Measurements from ENCODE around the gene PPP1R37.

PPP1R37 gene

DNA sequence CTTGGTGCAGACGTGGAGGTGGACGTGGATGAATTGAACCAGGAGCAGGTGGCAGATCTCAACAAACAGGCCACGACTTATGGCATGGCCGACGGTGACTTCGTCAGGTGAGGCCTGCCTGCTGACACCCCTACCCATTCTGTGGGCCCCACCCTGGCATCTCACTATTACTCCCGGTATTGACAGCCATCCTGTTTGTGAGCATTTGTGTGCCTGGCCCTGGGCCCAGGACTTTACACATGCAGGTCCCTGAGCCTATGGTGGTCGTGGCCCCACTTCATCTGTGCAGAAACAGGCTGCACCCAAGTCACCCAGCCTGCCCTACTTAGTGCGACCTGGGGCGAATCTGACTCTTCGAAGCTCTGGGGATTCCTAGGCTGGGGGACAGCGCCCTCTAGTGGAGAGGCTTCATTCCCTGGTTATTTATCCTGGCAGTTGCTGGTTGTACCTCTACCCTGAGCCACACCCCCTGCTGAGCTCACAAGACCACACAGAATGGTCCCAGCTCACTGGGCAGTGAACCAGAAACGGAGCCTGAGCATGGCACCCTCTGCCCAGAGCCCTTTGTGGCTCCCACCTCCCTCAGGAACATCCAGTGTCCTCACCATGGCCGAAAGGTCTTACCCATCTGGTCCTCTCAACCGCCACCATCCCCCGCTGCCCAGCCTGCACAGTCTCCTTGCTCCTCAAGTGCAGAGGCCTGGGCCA lies 33.6 kb upstream of the PPP1R37 start:
- TF ChIP-seq ZFP3 (CRISPR knock-in tag; IDR thresholded peaks at IDR 0.05) (no peak), CSDC2 (CRISPR knock-in tag; IDR thresholded peaks at IDR 0.05) (no peak), ISL1 (CRISPR knock-in tag; IDR thresholded peaks at IDR 0.05) (no peak), ESRRG (CRISPR knock-in tag; IDR thresholded peaks at IDR 0.05) (no peak), ZC3H10 (CRISPR knock-in tag; IDR thresholded peaks at IDR 0.05) (no peak)
- ATAC-seq = peak; percentile 86

DNA sequence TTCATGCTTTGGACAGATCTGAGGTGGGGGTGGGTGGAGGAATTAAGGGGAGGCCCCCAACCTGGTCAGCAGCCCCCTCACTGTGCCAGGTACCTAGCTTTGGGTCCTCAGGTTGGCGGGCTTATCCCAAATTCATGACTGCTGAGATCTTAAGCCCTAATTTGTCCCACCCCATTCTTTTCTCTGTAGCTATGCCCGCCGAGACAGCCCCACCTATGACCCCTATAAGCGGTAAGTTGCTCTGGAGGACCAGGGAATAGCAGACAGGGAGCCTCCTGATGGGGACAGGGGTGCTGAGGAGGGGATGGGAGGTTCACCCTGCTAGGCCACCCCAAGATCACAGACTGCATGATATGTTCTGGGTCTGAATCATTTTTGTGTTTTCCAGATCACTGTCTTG lies 31.0 kb upstream of the PPP1R37 start:
- TF ChIP-seq GLIS3 (CRISPR knock-in tag; IDR thresholded peaks at IDR 0.05) (no peak), OSR1 (CRISPR knock-in tag; IDR thresholded peaks at IDR 0.05) (no peak), ZNF70 (CRISPR knock-in tag; IDR thresholded peaks at IDR 0.05) (no peak), ZC3H10 (CRISPR knock-in tag; IDR thresholded peaks at IDR 0.05) (no peak), ISL1 (CRISPR knock-in tag; IDR thresholded peaks at IDR 0.05) (no peak), SNAI2 (CRISPR knock-in tag; IDR thresholded peaks at IDR 0.05) (no peak), CSDC2 (CRISPR knock-in tag; IDR thresholded peaks at IDR 0.05) (no peak), BACH2 (CRISPR knock-in tag; IDR thresholded peaks at IDR 0.05; ENCODE audit: borderline replicate concordance) (no peak), ESRRG (CRISPR knock-in tag; IDR thresholded peaks at IDR 0.05) (no peak), ZNF565 (CRISPR knock-in tag; conservative IDR thresholded peaks at IDR 0.05; ENCODE audit: low read depth) (no peak), ZFP3 (CRISPR knock-in tag; IDR thresholded peaks at IDR 0.05) (no peak)
- TF ChIP-seq, protein P1, sequence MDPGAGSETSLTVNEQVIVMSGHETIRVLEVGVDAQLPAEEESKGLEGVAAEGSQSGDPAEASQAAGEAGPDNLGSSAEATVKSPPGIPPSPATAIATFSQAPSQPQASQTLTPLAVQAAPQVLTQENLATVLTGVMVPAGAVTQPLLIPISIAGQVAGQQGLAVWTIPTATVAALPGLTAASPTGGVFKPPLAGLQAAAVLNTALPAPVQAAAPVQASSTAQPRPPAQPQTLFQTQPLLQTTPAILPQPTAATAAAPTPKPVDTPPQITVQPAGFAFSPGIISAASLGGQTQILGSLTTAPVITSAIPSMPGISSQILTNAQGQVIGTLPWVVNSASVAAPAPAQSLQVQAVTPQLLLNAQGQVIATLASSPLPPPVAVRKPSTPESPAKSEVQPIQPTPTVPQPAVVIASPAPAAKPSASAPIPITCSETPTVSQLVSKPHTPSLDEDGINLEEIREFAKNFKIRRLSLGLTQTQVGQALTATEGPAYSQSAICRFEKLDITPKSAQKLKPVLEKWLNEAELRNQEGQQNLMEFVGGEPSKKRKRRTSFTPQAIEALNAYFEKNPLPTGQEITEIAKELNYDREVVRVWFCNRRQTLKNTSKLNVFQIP (CRISPR knock-in tag; IDR thresholded peaks at IDR 0.05; ENCODE audit: borderline replicate concordance, low read depth) = no peak
- no peak for ATAC-seq

DNA sequence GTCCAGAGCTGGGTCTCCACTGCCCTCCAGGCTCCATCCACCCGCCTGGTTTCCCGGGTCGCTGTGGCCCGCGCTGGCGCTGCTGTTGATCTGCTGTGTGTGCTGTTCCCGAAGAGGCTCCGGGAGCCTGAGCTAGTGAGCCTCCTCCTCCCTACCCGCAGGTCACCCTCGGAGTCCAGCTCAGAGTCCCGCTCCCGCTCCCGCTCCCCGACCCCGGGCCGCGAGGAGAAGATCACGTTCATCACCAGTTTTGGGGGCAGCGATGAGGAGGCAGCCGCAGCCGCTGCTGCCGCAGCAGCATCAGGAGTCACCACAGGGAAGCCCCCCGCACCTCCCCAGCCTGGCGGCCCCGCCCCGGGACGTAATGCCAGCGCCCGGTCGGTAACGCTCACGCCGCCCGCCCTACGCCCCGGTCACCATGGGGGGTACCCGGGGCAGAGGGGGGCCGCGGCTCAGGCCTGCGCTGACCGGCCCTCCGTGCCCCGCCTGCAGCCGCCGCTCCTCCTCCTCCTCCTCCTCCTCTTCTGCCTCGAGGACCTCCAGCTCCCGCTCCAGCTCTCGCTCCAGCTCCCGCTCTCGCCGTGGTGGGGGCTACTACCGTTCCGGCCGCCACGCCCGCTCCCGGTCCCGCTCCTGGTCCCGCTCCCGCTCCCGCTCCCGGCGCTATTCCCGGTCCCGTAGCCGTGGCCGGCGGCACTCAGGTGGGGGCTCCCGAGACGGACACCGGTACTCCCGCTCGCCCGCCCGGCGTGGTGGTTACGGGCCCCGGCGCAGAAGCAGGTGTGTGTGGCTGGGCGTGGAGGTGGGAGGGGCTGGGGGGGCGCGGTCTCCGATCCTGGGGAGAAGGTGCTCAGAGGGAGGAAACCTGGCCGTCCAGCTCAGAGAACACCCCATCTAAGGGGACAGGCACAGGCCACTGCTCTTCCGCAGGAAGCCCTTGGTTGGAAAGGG lies 28.9 kb upstream of the PPP1R37 start:
- TF ChIP-seq GLIS3 (CRISPR knock-in tag; IDR thresholded peaks at IDR 0.05) = no peak
- TF ChIP-seq, protein P1 (CRISPR knock-in tag; IDR thresholded peaks at IDR 0.05; ENCODE audit: borderline replicate concordance, low read depth) = no peak
- TF ChIP-seq ZNF70 (CRISPR knock-in tag; IDR thresholded peaks at IDR 0.05) = no peak
- TF ChIP-seq, protein P2, sequence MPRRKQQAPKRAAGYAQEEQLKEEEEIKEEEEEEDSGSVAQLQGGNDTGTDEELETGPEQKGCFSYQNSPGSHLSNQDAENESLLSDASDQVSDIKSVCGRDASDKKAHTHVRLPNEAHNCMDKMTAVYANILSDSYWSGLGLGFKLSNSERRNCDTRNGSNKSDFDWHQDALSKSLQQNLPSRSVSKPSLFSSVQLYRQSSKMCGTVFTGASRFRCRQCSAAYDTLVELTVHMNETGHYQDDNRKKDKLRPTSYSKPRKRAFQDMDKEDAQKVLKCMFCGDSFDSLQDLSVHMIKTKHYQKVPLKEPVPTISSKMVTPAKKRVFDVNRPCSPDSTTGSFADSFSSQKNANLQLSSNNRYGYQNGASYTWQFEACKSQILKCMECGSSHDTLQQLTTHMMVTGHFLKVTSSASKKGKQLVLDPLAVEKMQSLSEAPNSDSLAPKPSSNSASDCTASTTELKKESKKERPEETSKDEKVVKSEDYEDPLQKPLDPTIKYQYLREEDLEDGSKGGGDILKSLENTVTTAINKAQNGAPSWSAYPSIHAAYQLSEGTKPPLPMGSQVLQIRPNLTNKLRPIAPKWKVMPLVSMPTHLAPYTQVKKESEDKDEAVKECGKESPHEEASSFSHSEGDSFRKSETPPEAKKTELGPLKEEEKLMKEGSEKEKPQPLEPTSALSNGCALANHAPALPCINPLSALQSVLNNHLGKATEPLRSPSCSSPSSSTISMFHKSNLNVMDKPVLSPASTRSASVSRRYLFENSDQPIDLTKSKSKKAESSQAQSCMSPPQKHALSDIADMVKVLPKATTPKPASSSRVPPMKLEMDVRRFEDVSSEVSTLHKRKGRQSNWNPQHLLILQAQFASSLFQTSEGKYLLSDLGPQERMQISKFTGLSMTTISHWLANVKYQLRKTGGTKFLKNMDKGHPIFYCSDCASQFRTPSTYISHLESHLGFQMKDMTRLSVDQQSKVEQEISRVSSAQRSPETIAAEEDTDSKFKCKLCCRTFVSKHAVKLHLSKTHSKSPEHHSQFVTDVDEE (CRISPR knock-in tag; IDR thresholded peaks at IDR 0.05) = no peak
- TF ChIP-seq, protein P3, sequence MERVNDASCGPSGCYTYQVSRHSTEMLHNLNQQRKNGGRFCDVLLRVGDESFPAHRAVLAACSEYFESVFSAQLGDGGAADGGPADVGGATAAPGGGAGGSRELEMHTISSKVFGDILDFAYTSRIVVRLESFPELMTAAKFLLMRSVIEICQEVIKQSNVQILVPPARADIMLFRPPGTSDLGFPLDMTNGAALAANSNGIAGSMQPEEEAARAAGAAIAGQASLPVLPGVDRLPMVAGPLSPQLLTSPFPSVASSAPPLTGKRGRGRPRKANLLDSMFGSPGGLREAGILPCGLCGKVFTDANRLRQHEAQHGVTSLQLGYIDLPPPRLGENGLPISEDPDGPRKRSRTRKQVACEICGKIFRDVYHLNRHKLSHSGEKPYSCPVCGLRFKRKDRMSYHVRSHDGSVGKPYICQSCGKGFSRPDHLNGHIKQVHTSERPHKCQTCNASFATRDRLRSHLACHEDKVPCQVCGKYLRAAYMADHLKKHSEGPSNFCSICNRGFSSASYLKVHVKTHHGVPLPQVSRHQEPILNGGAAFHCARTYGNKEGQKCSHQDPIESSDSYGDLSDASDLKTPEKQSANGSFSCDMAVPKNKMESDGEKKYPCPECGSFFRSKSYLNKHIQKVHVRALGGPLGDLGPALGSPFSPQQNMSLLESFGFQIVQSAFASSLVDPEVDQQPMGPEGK (CRISPR knock-in tag; IDR thresholded peaks at IDR 0.05; ENCODE audit: borderline replicate concordance) = no peak
- no peak for TF ChIP-seq PPARA (CRISPR knock-in tag; IDR thresholded peaks at IDR 0.05; ENCODE audit: borderline replicate concordance)
- no peak for TF ChIP-seq ZNF565 (CRISPR knock-in tag; conservative IDR thresholded peaks at IDR 0.05; ENCODE audit: low read depth)
- no peak for TF ChIP-seq TCF4 (CRISPR knock-in tag; IDR thresholded peaks at IDR 0.05; ENCODE audit: borderline replicate concordance)
- no peak for TF ChIP-seq OSR1 (CRISPR knock-in tag; IDR thresholded peaks at IDR 0.05)
- TF ChIP-seq, protein P4, sequence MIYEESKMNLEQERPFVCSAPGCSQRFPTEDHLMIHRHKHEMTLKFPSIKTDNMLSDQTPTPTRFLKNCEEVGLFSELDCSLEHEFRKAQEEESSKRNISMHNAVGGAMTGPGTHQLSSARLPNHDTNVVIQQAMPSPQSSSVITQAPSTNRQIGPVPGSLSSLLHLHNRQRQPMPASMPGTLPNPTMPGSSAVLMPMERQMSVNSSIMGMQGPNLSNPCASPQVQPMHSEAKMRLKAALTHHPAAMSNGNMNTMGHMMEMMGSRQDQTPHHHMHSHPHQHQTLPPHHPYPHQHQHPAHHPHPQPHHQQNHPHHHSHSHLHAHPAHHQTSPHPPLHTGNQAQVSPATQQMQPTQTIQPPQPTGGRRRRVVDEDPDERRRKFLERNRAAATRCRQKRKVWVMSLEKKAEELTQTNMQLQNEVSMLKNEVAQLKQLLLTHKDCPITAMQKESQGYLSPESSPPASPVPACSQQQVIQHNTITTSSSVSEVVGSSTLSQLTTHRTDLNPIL (CRISPR knock-in tag; IDR thresholded peaks at IDR 0.05; ENCODE audit: low read depth) = no peak
- no peak for TF ChIP-seq SNAI2 (CRISPR knock-in tag; IDR thresholded peaks at IDR 0.05)
- TF ChIP-seq ISL1 (CRISPR knock-in tag; IDR thresholded peaks at IDR 0.05) = no peak
- no peak for TF ChIP-seq ZNF8 (CRISPR knock-in tag; IDR thresholded peaks at IDR 0.05)
- TF ChIP-seq, protein P5, sequence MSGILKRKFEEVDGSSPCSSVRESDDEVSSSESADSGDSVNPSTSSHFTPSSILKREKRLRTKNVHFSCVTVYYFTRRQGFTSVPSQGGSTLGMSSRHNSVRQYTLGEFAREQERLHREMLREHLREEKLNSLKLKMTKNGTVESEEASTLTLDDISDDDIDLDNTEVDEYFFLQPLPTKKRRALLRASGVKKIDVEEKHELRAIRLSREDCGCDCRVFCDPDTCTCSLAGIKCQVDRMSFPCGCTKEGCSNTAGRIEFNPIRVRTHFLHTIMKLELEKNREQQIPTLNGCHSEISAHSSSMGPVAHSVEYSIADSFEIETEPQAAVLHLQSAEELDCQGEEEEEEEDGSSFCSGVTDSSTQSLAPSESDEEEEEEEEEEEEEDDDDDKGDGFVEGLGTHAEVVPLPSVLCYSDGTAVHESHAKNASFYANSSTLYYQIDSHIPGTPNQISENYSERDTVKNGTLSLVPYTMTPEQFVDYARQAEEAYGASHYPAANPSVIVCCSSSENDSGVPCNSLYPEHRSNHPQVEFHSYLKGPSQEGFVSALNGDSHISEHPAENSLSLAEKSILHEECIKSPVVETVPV (CRISPR knock-in tag; IDR thresholded peaks at IDR 0.05) = no peak
- TF ChIP-seq ESRRG (CRISPR knock-in tag; IDR thresholded peaks at IDR 0.05) = no peak
- TF ChIP-seq CSDC2 (CRISPR knock-in tag; IDR thresholded peaks at IDR 0.05) = no peak
- no peak for TF ChIP-seq RARB (CRISPR knock-in tag; IDR thresholded peaks at IDR 0.05)
- no peak for TF ChIP-seq ZFP30 (CRISPR knock-in tag; IDR thresholded peaks at IDR 0.05)
- no peak for TF ChIP-seq ZC3H10 (CRISPR knock-in tag; IDR thresholded peaks at IDR 0.05)
- no peak for ATAC-seq
